HG02588 (cell line): ENCODE results near the gene FSTL1.

Experiments used
- ATAC-seq: cut with Tn5 transposase; IDR thresholded peaks from one replicate; pipeline ENCODE4 v1.9.1; 2021; ENCODE audit warnings: mild to moderate bottlenecking, moderate library complexity; ENCODE audit not compliant: unreplicated experiment

The FSTL1 gene

GRCh38 chr3:120440001-120440703 is 10.6 kb downstream of the FSTL1 start:
- ATAC-seq: no peak

GRCh38 chr3:120438665-120439370 is 12.0 kb downstream of the FSTL1 start:
- no peak for ATAC-seq

GRCh38 chr3:120438216-120438615 is 12.6 kb downstream of the FSTL1 start:
- no peak for ATAC-seq

GRCh38 chr3:120437559-120437958 is 13.2 kb downstream of the FSTL1 start:
- no peak for ATAC-seq

- no peak for ATAC-seq
Measured at GRCh38 chr3:120436523-120437050, 14.2 kb downstream of the FSTL1 start.

- ATAC-seq: no peak
Measured at GRCh38 chr3:120435621-120436020, 15.2 kb downstream of the FSTL1 start.

GRCh38 chr3:120433662-120434331 is 17.0 kb downstream of the FSTL1 start:
- no peak for ATAC-seq

- no peak for ATAC-seq
Measured at GRCh38 chr3:120432150-120432860, 18.5 kb downstream of the FSTL1 start.

- ATAC-seq: no peak
Measured at GRCh38 chr3:120429921-120430361, 20.9 kb downstream of the FSTL1 start.

- ATAC-seq: no peak
Measured at GRCh38 chr3:120428924-120429323, 21.9 kb downstream of the FSTL1 start.

GRCh38 chr3:120427201-120427600 is 23.6 kb downstream of the FSTL1 start:
- ATAC-seq: no peak

GRCh38 chr3:120425572-120426250 is 25.1 kb downstream of the FSTL1 start:
- no peak for ATAC-seq

GRCh38 chr3:120424976-120425570 is 25.7 kb downstream of the FSTL1 start:
- no peak for ATAC-seq

GRCh38 chr3:120424506-120424905 is 26.3 kb downstream of the FSTL1 start:
- ATAC-seq: no peak

- no peak for ATAC-seq
Measured at GRCh38 chr3:120423432-120423831, 27.4 kb downstream of the FSTL1 start.

- ATAC-seq: no peak
Measured at GRCh38 chr3:120421926-120422325, 28.9 kb downstream of the FSTL1 start.

- ATAC-seq: no peak
Measured at GRCh38 chr3:120420928-120421551, 29.8 kb downstream of the FSTL1 start.

- ATAC-seq: no peak
Measured at GRCh38 chr3:120420360-120420759, 30.4 kb downstream of the FSTL1 start.

- no peak for ATAC-seq
Measured at GRCh38 chr3:120419797-120420196, 31.0 kb downstream of the FSTL1 start.
